NCI-H2196 (cell line): ENCODE results near the gene MPI.
"Not testable (repeated sequence)": the region's sequence is repeated elsewhere in the genome, so short reads cannot be mapped to it uniquely, and the experiment has no call there.

Source experiments
- DNase-seq: peaks from one replicate; lab custom pipeline; 2025; ENCODE audit not compliant: unreplicated experiment; lab: John Stamatoyannopoulos, UW

MPI gene

DNA sequence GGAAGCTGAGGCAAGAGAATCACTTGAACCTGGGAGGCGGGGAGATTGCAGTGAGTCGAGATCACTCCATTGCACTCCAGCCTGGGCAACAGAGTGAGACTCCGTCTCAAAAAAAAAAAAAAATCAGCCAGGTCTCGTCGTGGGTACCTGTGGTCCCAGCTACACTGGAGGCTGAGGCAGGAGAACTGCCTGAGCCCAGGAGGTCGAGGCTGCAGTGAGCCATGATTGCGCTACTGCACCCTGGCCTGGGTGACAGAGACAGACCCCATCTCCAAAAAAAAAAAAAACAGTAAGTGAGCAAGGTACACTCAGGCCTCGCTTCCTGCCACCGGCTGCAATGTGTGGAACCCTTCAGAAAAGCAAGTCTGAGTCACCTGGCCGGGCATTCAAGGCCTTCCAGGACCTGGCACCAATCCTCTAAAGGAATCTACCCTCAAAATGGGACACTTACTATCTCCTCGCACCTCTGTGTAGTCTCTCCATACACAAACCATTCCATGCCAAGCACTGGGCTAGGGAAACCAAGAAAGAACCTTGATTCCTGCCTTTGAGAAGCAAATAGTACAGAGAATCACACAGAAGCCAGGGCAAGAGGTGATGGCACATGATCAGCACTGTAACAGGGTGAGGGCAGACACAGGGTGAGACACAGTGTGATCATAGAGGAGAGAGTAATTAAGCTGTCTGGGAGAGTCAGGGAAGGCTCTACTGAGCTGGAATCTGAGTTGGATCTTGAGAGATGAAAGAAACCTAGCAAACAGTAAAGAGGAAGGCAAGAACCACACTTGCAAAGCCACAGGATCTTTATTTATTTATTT is 26.4 kb upstream of the MPI start:
- DNase-seq: no peak

DNA sequence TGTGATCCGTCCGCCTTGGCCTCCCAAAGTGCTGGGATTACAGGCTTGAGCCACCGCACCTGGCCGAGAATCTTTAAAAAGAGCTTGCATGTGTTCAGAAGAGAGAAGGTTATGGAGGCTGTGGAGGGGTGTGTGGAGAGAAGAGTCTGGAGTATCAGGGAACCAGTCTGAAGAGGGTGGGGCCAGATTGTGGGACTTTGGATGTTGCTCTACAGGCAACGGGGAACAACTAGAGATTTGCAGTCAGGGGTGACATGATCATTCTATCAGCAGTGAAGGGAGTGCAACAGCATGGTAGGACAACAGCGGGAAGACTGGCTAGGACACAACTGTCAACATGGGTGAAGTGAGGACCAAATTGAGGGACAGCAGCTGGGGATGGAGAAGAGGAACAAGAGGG is 25.5 kb upstream of the MPI start:
- no peak for DNase-seq

DNA sequence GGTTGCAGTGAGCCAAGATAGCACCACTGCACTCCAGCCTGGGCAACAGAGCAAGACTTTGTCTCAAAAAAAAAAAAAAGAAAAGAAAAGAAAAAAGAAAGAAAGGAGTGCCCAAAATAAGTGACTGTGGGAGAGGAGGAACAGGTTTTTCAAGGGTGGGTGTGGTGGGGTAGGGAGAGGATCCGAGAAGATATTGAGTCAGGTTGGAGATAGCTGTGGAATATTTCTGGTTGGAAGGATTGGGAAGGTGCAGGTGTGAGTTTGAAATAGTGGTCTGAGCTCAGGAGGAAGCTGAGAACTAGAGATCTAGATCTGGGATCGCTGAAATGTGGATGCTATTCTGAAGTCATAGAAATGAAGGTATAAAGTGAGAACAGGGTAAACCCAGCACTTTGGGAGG is 24.5 kb upstream of the MPI start:
- no peak for DNase-seq

DNA sequence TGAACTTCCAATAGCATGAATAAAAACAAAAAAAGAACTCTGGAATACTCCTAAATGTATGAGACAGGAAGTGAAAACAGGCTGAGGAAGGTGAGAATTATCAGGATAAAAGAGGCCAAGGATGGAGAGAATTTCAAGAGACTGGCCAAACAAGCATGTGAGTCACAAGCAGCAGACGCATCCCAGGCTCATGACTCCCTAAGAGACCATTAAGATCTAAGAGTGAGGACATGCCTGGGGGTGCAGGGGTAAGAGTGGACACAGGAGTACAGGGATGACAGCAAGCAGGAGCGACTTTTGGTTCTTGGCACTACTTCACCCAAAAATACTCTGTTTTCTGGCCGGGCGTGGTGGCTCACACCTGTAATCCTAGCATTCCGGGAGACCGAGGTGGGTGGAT is 23.8 kb upstream of the MPI start:
- no peak for DNase-seq

DNA sequence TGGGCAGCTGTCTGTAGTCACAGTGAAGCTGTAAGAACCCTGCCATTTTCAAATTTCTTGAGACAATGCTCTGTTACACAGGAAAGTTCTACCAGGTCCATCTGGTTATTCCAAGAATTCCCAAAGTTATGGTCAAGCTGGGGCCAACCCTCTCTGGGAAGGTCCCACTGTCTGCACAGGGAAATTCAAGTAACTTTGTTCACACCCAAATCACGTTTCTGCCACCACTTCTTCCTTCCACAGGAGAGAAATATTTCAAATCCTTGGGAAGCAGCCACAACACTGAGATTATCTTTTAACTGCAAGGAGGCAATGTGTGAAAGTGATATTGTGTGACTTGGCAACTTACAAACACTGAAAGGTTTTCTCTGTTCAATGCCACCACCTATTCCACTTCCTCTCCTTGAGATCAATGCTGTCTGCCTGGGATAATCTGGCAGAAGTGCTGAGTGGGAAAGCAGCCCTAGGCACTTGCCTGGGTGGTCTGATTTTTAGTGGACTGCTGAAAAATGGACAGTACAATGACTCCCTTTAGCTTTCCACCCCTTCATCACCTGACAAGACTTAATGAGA is 22.3 kb upstream of the MPI start:
- DNase-seq: no peak

DNA sequence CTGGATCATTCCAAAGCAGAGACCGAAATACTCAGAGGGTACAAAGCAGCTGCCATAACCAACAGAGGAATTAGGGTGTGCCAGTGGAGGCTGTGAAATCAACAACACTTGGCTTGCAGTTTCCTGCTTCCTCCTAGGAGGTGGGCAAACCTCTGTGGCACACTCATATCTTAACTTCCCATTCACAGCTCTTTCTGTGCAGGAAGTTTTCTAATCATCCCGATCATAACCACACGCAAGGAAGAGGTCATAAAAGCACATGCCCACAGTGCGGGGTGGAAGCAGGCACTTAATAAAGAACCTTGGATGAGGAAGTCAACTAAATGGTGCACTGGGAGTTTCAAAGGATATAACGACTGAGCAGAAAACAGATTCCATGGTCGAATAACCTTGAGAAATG is 21.8 kb upstream of the MPI start:
- DNase-seq: no peak

DNA sequence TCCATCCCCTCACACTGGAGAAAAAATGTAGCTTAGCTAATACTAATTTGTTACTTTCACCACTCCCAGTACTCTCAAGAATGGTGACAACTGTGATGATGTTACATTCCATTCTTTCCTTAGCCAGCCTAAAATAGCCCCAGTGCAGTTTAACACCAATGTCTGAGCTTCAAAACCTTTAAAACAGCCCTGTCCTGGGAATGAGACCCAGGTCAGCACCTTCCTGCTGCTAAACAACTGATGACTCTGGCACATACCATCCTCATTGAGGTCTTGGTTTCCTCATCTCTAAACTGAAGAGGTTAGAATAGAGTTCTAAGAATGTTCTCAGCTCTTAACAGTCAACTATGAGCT is 20.5 kb upstream of the MPI start:
- no peak for DNase-seq

DNA sequence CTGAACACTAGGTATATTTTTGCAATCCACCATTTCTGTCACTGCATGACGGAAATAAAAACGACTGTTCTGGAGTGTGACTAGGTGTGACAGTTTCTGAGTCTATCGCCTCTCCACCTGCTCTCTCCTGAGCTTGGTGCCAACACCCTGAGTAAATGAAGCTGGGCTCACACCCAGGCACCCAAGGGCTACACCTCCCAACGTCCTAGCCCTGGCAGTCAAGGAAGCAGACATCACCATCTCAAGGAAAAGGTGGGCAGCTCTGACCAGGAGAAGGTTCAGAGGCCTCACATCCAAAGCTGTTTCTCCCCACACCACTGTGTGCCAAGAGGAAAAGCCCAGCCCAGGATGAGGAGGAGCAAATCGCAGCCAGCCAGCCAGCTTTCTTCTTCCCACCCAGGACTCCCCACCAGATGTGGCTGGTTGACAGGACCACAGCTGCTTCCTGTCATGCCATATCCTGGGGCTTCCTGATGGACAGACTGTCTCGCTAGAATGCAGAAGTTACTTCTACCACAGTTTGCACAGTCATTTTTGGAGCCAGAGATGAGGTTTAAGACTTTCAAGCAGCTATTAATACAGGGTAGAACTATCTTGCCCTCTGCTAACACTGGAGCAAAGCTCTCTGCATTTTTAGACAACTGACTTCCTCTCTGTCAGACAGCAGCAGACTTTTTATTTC is 20.0 kb upstream of the MPI start:
- DNase-seq: no peak

DNA sequence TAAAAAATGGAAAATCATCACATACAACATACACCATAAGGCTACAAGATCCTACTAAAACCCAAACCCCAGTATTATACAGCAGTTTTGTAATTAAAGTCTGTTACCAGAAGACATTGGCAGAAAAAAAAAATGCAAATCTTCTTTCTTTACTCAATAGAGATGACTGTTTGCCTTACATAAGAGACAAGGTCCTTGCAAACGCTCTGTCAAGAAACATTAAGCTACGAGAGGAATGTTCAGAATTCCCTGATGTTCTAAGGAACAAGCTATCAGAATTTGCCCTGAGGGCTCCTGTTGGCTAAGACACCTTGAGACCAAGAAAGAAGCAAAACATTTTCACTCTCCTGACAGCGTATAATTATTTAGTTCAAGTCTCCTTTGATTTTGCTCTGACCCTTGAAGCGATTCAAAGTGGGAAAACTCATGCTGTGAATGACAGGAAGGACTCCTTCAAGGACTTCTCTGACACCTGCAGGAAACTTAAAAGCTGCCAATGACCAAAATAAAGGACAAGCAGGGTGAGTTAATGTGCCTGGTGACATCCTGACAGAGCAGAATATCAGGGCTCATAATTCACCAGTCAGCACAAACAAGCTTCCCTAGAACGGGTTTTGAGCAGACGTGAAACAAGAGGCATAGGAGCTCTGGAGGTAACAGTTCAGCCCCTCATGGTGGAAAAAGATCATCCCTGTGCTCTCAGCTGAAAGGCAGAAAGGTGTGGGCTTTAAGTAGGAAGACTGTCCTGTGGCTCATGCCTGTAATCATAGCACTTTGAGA is 19.2 kb upstream of the MPI start:
- no peak for DNase-seq

DNA sequence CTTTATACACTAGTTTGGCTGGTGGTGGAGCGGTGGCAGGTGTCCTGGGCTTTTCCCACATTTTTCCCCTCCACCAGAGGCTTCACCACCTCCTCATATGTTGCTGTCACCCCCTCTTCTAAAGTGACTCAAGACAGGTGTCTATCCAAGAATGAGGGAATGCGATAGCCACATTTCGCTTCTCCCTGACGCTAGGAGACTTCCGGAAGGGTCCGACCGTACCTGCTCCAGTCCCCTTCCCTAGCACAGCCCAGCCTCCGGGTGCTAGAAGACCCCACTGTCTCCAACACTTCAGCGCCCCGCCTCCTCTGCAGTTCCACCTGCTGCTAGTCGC is 17.2 kb upstream of the MPI start:
- no peak for DNase-seq

DNA sequence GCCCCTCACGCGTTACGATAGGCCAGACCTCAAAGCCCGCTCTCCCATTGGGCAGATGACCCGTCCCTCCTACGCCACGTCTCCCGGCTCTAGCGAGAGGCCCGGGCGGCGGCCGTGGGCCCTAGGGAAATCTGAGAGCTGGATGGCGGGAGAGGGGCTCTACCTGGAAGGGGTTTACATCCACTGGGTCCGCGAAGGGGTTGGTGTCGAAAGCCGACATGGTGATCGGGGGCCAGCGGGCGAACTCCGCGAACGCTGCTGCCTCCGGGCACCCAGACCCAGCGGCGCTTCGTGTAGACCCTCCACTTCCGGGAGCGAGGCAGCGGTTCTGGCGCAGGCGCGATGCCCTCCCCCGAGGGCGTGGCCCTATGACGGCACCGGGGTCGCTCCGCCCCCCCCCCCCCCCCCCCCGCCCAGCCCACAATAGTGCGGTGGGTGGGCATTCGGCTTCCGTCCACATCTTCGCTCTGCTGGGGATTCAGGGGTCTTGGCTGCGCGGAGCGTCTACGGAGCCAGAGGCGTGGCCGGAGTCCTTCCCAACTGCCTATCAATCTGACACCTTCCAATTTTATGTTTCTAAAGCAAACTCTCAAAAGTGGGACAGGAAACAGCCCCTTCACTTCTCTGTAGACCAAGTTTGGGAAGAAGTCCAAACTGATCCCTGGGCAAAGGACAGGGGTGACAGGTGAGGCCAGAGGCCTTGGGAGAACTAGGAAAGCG is 16.6 kb upstream of the MPI start, which contains the start of gene SCAMP2:
TSS of gene SCAMP2 (minus strand) at position 330 of the 720 bp plus-strand sequence. CDS start at position 220, 110 bp downstream.
- peak; percentile 71 for DNase-seq

DNA sequence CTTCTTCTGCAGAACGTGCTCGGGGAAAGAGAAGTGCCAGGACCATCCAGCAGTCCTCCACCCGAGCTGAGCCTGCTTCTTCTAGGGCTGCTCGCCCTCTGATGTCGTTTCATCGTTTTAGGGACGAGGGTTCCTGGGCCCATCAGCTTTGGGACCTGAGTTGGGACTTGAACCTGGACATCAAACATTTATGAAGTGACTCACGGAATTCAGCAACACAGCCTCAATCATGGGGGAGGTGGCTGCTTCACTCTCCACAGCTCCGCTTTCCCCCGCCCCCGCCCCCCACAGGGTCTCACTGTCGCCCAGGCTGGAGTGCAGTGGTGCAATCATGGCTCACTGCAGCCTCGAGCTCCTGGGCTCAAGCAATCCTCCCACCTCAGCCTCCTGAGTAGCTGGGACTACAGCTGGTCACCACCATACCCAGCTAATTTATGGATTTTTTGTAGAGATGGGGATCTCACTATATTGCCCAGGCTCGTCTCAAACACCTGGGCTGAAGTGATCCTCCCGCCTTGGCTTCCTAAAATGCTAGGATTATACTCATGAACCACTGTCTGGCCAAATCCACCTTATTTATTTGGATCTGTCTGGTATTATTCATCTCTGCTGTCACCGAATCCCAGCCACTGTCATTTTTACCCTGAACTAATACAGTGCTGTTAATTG is 16.0 kb upstream of the MPI start:
- no peak for DNase-seq

DNA sequence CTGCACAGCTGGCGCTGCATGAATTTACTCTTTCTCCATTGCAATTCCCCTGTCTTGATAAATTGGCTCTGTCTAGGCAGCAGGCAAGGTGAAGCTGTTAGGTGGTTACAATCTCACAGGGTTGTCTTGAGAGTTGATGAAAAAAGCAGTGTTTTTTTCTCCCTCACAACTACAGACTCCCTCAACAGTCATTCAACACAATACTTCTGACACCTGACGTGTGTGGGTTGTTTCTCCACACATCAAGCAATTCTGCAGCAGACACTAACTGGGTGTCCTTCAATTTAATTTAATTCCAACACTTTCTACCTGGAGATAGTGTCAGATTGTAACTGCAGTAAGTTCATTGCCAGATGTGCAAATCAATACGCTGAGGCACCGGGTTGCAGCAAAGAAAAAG is 11.6 kb upstream of the MPI start:
- DNase-seq: no peak

DNA sequence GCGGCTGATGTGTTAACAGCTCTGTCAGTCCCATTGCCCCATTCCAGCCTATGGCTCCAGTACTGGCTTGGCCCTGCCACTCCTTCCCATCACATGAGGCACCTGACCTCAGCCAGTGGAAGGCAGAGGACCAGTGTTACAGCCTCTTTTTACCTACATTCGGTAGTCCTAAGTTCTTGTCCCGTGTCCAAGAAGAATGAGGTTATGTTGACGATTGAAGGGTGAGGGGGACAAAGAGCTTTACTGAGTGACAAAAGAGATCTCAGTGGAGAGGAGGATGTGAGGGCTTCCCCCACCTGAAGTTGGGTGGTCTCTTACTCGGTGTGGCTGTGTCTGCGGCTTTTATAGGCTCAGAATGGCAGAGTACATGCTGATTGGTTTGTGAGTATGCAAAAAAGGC is 7.3 kb upstream of the MPI start:
- DNase-seq: no peak

DNA sequence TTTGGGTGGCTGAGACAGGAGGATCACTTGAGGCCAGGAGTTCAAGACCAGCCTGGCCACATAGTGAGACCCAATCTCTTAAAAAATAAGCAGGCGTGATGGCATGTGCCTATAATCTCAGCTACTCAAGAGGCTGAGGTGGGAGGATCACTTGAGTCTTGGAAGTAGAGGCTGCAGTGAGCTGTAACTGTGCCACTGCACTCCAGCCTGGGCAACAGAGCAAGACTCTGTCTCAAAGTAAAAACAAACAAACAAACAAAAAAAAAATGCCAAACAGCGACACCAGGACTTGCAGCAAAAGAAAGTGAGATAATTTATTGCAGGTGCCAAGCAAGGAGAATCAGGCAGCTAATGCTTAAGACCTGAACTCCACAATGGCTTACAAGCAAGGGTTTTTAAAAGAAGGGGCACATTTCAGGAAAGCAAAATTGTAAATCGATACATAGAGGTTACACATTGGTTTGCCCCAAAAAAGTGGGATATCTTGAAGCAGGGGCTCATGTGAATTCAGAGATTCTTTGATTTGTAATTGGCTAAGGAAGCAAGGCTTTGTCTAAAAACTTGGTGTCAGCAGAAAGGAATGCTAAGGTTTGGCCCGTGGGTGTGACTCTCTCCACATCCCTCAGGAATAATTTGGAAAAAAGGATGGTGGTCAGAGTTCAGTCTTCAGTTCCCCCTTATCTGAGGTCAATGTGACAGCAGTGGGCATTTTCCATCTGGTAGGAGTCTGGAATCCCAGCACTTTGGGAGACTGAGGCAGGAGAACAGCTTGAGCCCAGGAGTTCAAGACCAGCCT is 5.2 kb upstream of the MPI start:
- no peak for DNase-seq

DNA sequence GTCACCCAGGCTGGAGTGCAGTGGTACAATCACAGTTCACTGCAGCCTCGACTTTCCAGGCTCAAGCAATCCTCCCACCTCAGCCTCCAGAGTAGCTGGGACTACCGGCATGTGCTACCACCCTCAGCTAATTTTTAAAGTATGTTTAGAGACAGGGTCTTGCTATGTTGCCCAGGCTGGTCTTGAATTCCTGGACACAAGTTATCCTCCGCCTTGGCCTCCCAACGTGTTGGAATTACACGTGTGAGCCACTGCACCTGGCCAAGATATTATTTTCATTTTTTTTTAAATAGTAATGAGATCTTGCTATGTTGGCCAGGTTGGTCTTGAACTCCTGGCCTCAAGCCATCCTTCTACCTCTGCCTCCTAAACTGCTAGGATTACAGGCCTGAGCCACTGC is 4.4 kb upstream of the MPI start:
- no peak for DNase-seq

DNA sequence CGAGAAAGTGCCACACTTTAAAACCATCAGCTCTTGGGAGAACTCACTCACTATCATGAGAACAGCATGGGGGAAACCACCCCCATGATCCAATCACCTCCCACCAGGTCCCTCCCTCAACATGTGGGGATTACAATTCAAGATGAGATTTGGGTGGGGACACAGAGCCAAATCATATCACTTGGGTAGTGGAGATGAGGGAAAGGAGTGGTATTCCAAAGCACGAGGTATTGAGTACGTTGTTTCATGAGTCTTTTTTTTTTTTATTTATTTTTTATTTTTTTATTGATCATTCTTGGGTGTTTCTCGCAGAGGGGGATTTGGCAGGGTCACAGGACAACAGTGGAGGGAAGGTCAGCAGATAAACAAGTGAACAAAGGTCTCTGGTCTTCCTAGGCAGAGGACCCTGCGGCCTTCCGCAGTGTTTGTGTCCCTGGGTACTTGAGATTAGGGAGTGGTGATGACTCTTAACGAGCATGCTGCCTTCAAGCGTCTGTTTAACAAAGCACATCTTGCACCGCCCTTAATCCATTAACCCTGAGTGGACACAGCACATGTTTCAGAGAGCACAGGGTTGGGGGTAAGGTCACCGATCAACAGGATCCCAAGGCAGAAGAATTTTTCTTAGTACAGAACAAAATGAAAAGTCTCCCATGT is 2.2 kb upstream of the MPI start:
- DNase-seq: not testable (repeated sequence)

DNA sequence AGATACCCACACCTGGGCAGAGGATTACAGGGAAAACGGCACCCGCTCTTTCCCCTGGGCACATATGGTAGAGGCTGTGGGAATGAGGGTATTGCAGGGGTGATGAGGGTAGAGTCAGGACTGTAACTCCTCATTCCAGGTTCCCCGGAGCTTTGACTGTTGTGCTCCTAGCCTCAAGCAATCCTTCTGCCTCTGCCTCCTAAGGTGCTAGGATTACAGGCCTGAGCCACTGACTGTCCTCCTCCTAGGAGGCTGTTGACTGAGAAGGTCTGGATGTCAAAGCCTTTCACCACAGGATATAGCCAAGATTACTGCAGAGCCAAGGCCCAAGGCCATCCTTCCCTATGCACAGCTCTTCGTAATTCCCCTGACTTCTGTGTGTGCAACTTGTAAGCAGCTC is 1.1 kb upstream of the MPI start:
- no peak for DNase-seq

DNA sequence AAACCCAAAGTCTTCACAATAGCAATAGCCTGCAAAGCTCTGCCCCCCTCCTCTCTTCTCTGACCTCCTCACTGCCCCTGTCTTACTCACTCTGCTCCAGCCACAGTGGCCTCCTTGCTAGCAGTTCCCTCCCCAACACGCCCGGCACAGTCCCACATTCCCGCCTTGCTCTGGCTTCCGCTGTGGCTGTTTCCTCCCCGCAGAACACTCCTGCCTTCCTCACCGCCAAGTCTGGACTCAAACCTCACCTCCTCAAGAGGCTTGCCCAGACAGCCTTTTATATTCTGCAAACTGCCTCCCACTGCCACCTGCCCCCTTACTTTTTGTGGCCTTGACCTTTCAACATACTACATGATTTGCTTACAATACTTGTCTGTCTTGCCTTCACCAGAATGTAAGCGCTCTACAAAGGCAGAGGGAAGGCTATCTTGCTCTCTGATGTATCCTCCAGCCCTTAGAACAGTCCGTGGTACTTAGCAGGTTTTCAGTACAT is 406 bp upstream of the MPI start:
- DNase-seq: no peak
